ENCODE results near the gene MATK. TPM values are rescaled to one million over a fixed set of nuclear protein-coding genes. Genes with fewer than 3 reads are reported as not detected.

The MATK gene
- total and polyA plus RNA-seq, 4 donors: 0.78 to 7.0 (median 1.8) TPM

DNA sequence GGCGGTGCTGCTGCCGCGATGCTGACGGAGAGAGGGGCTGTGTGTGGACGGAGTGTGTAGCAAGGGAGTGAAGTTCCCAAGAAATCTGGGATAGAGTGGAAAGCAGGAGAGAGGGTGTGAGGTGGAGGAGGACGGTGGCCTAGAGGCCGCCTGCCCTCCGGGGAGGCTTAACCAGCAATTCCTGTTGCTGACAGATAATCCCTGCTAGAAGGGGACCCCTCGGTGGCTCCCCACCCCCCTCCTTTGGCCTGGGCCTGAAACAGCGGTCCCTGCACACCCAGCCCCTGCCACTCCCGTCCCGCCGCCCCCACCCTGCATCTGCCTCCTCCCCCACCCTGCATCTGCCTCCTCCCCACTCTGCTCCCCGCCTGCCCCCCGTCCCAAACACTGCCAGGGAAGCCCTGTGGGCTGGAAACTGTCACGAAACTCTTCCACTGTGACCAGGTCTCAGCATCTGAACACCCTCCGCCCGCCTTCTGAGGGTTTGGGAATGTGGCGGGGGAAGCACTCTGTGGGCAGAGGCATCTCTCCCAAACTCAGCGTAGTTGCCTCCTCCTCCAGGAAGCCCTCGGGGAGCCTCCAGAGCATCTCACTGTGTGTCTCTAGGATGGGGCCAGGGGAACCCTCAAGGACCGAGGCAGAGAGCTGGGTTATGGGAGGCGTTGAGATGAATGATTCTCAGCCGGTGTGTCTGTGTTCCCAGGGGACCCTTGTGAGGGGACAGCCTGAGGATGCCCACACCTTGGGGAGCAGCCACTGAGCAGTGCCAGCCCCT, 17.1 kb upstream of the MATK start:
- Histone ChIP-seq H3K9ac (ENCODE audit: low read depth in 1 of 2, low read length in 2 of 2) (no peak overlapping the region), H3K4me1 (ENCODE audit: control insufficient read depth in 4 of 4, insufficient read depth in 4 of 4, low read length in 3 of 4) (peaks cover 0 to 9% (median 0%) of the 10 kb centered on the region in 4 donors), H3K4me3 (ENCODE audit: low read depth in 1 of 3, low read length in 3 of 3) (no peak overlapping the region), H3K27me3 (ENCODE audit: control insufficient read depth in 4 of 4, insufficient read depth in 4 of 4, low read length in 3 of 4) (peaks cover 0 to 3% (median 1%) of the 10 kb centered on the region in 4 donors), H3K36me3 (ENCODE audit: control insufficient read depth in 4 of 4, insufficient read depth in 3 of 4, low read depth in 1 of 4, low read length in 3 of 4) (no peaks in the 10 kb centered on the region), H3K9me3 (ENCODE audit: control insufficient read depth in 4 of 4, low read length in 3 of 4) (no peaks in the 10 kb centered on the region), H3K27ac (ENCODE audit: low read depth in 1 of 2, low read length in 2 of 2) (no peak overlapping the region)
- DNase-seq (ENCODE audit: low spot score): no peak
- no peak for TF ChIP-seq ATF3 (IDR thresholded peaks at IDR 0.05)
- no peak for TF ChIP-seq REST (IDR thresholded peaks at IDR 0.05)
- no peak for TF ChIP-seq HNF4A (conservative IDR thresholded peaks at IDR 0.05)
- no peak for TF ChIP-seq HNF4G (IDR thresholded peaks at IDR 0.05)
- no peak for TF ChIP-seq TAF1 (conservative IDR thresholded peaks at IDR 0.05)
- 83% methylated on average over 24 of the region's 24 CpGs for WGBS

GRCh38 chr19:3801412-3802096, 15.4 kb upstream of the MATK start:
- no peak overlapping the region for H3K9ac ChIP-seq (ENCODE audit: low read depth in 1 of 2, low read length in 2 of 2)
- peaks cover 0 to 3% (median 1%) of the 10 kb centered on the region in 4 donors for H3K27me3 ChIP-seq (ENCODE audit: control insufficient read depth in 4 of 4, insufficient read depth in 4 of 4, low read length in 3 of 4)
- no peak for DNase-seq (ENCODE audit: low spot score)
- peaks cover 0 to 3% (median 0%) of the 10 kb centered on the region in 4 donors for H3K4me1 ChIP-seq (ENCODE audit: control insufficient read depth in 4 of 4, insufficient read depth in 4 of 4, low read length in 3 of 4)
- H3K27ac ChIP-seq (ENCODE audit: low read depth in 1 of 2, low read length in 2 of 2): no peak overlapping the region
- no peak for TF ChIP-seq RXRA (IDR thresholded peaks at IDR 0.05)
- no peak for TF ChIP-seq REST (IDR thresholded peaks at IDR 0.05)
- no peak for TF ChIP-seq TAF1 (conservative IDR thresholded peaks at IDR 0.05)
- no peak for TF ChIP-seq GABPA (IDR thresholded peaks at IDR 0.05 in 1 of 2, conservative IDR thresholded peaks at IDR 0.05 in 1 of 2)
- TF ChIP-seq YY1 (IDR thresholded peaks at IDR 0.05): no peak
- TF ChIP-seq, protein P1, sequence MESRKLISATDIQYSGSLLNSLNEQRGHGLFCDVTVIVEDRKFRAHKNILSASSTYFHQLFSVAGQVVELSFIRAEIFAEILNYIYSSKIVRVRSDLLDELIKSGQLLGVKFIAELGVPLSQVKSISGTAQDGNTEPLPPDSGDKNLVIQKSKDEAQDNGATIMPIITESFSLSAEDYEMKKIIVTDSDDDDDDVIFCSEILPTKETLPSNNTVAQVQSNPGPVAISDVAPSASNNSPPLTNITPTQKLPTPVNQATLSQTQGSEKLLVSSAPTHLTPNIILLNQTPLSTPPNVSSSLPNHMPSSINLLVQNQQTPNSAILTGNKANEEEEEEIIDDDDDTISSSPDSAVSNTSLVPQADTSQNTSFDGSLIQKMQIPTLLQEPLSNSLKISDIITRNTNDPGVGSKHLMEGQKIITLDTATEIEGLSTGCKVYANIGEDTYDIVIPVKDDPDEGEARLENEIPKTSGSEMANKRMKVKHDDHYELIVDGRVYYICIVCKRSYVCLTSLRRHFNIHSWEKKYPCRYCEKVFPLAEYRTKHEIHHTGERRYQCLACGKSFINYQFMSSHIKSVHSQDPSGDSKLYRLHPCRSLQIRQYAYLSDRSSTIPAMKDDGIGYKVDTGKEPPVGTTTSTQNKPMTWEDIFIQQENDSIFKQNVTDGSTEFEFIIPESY (IDR thresholded peaks at IDR 0.05): no peak
- TF ChIP-seq, protein P2, sequence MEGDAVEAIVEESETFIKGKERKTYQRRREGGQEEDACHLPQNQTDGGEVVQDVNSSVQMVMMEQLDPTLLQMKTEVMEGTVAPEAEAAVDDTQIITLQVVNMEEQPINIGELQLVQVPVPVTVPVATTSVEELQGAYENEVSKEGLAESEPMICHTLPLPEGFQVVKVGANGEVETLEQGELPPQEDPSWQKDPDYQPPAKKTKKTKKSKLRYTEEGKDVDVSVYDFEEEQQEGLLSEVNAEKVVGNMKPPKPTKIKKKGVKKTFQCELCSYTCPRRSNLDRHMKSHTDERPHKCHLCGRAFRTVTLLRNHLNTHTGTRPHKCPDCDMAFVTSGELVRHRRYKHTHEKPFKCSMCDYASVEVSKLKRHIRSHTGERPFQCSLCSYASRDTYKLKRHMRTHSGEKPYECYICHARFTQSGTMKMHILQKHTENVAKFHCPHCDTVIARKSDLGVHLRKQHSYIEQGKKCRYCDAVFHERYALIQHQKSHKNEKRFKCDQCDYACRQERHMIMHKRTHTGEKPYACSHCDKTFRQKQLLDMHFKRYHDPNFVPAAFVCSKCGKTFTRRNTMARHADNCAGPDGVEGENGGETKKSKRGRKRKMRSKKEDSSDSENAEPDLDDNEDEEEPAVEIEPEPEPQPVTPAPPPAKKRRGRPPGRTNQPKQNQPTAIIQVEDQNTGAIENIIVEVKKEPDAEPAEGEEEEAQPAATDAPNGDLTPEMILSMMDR (IDR thresholded peaks at IDR 0.05; ENCODE audit: low read depth, low read length, missing input control): no peak
- no peak overlapping the region for H3K4me3 ChIP-seq (ENCODE audit: low read depth in 1 of 3, low read length in 3 of 3)
- no peaks in the 10 kb centered on the region for H3K36me3 ChIP-seq (ENCODE audit: control insufficient read depth in 4 of 4, insufficient read depth in 3 of 4, low read depth in 1 of 4, low read length in 3 of 4)
- H3K9me3 ChIP-seq (ENCODE audit: control insufficient read depth in 4 of 4, low read length in 3 of 4): peaks cover 0 to 4% (median 2%) of the 10 kb centered on the region in 4 donors
- 6% methylated on average over 46 of the region's 46 CpGs for WGBS
